HEK293 (cell line): Measurements from ENCODE around the gene SLC35F6.

ENCODE experiments used
- CTCF ChIA-PET: fragments of 350-600 bp; formaldehyde crosslinking; extraction: SDS; loops from one replicate; lab custom pipeline; 2021; ENCODE audit warnings: antibody characterized with exemption; lab: Yijun Ruan, JAX
- POLR2A ChIA-PET: fragments of 300-600 bp; formaldehyde crosslinking; extraction: SDS; loops from one replicate; lab custom pipeline; 2020; ENCODE audit warnings: antibody characterized with exemption, inconsistent platforms; lab: Yijun Ruan, JAX
- H3K27ac ChIP-seq: fragments of 200-500 bp; sonication (Bioruptor generic); 2 replicates; pipeline ENCODE4 v1.5.1; 2014; ENCODE audit warnings: low read depth, low read length, control low read depth, inconsistent platforms; ENCODE audit errors: extremely low read depth
- H3K36me3 ChIP-seq, 2 experiments: fragments of 200-500 bp in 1 of 2; sonication (Bioruptor generic) in 1 of 2; 1 replicate in 1 of 2; 2 replicates in 1 of 2; pipeline ENCODE4 v1.5.1; 2014 to 2017; ENCODE audit warnings: inconsistent platforms in 2 of 2, low read length in 2 of 2; ENCODE audit not compliant: control insufficient read depth in 2 of 2, insufficient read depth in 1 of 2
- H3K4me1 ChIP-seq: fragments of 200-500 bp; sonication (Bioruptor generic); 2 replicates; pipeline ENCODE4 v1.5.1; 2014; ENCODE audit warnings: mild to moderate bottlenecking, low read length, inconsistent platforms; ENCODE audit not compliant: control insufficient read depth, insufficient read depth
- H3K4me3 ChIP-seq: 2 replicates; pipeline ENCODE4 v1.5.1; 2011; ENCODE audit warnings: low read depth, mild to moderate bottlenecking, control low read depth, low read length, moderate library complexity
- H3K9me3 ChIP-seq: fragments of 200-500 bp; sonication (Bioruptor generic); 2 replicates; pipeline ENCODE4 v1.5.1; 2014; ENCODE audit warnings: low read depth, low read length, inconsistent platforms; ENCODE audit not compliant: control insufficient read depth, insufficient read depth
- EGR2 ChIP-seq: fragments of 450-650 bp; formaldehyde crosslinking; IDR thresholded peaks from 2 replicates; pipeline ENCODE4 v1.5.1; 2016; ENCODE audit warnings: low read depth, missing biosample characterization, missing genetic modification characterization
- GLIS1 ChIP-seq: fragments of 450-650 bp; formaldehyde crosslinking; IDR thresholded peaks from 2 replicates; pipeline ENCODE4 v1.5.1; 2016; ENCODE audit warnings: missing biosample characterization, missing genetic modification characterization
- GLIS2 ChIP-seq: fragments of 450-650 bp; formaldehyde crosslinking; IDR thresholded peaks from 2 replicates; pipeline ENCODE4 v1.5.1; 2016; ENCODE audit warnings: missing biosample characterization, missing genetic modification characterization
- MYNN ChIP-seq: fragments of 450-650 bp; formaldehyde crosslinking; IDR thresholded peaks from 2 replicates; pipeline ENCODE4 v1.5.1; 2016; ENCODE audit warnings: missing biosample characterization, missing genetic modification characterization, borderline replicate concordance
- SCRT2 ChIP-seq: fragments of 450-650 bp; formaldehyde crosslinking; IDR thresholded peaks from 2 replicates; pipeline ENCODE4 v1.5.1; 2016; ENCODE audit warnings: missing biosample characterization, missing genetic modification characterization
- YY1 ChIP-seq: fragments of 450-650 bp; formaldehyde crosslinking; IDR thresholded peaks from 2 replicates; pipeline ENCODE4 v1.5.1; 2018; ENCODE audit warnings: missing biosample characterization, missing genetic modification characterization
- ZBTB48 ChIP-seq: fragments of 450-650 bp; formaldehyde crosslinking; IDR thresholded peaks from 2 replicates; pipeline ENCODE4 v1.5.1; 2016; ENCODE audit warnings: missing biosample characterization, missing genetic modification characterization
- ZEB2 ChIP-seq: fragments of 450-650 bp; formaldehyde crosslinking; IDR thresholded peaks from 2 replicates; pipeline ENCODE4 v1.5.1; 2016; ENCODE audit warnings: missing biosample characterization, missing genetic modification characterization
- ZFP41 ChIP-seq: fragments of 450-650 bp; formaldehyde crosslinking; IDR thresholded peaks from 2 replicates; pipeline ENCODE4 v1.5.1; 2016; ENCODE audit warnings: missing biosample characterization, missing genetic modification characterization, borderline replicate concordance
- ZIC2 ChIP-seq: fragments of 450-650 bp; formaldehyde crosslinking; IDR thresholded peaks from 2 replicates; pipeline ENCODE4 v1.5.1; 2016; ENCODE audit warnings: missing biosample characterization, missing genetic modification characterization
- ZNF148 ChIP-seq: fragments of 450-650 bp; formaldehyde crosslinking; IDR thresholded peaks from 2 replicates; pipeline ENCODE4 v1.5.0; 2017; ENCODE audit warnings: missing biosample characterization, missing genetic modification characterization, borderline replicate concordance
- ZNF175 ChIP-seq: fragments of 450-650 bp; formaldehyde crosslinking; IDR thresholded peaks from 2 replicates; pipeline ENCODE4 v1.5.1; 2016; ENCODE audit warnings: missing biosample characterization, missing genetic modification characterization
- ZNF18 ChIP-seq: fragments of 450-650 bp; formaldehyde crosslinking; IDR thresholded peaks from 2 replicates; pipeline ENCODE4 v1.5.1; 2016; ENCODE audit warnings: missing biosample characterization, missing genetic modification characterization
- ZNF202 ChIP-seq: fragments of 450-650 bp; formaldehyde crosslinking; IDR thresholded peaks from 2 replicates; pipeline ENCODE4 v1.5.1; 2016; ENCODE audit warnings: missing biosample characterization, missing genetic modification characterization, borderline replicate concordance
- ZNF280D ChIP-seq: fragments of 450-650 bp; formaldehyde crosslinking; IDR thresholded peaks from 2 replicates; pipeline ENCODE4 v1.5.1; 2016; ENCODE audit warnings: missing biosample characterization, missing genetic modification characterization
- ZNF341 ChIP-seq: fragments of 450-650 bp; formaldehyde crosslinking; IDR thresholded peaks from 2 replicates; pipeline ENCODE4; 2016; ENCODE audit warnings: low read depth, missing biosample characterization, missing genetic modification characterization
- ZNF398 ChIP-seq: fragments of 450-650 bp; formaldehyde crosslinking; IDR thresholded peaks from 2 replicates; pipeline ENCODE4 v1.5.1; 2017; ENCODE audit warnings: missing biosample characterization, missing genetic modification characterization
- ZNF747 ChIP-seq: fragments of 450-650 bp; formaldehyde crosslinking; IDR thresholded peaks from 2 replicates; pipeline ENCODE4 v1.5.1; 2016; ENCODE audit warnings: missing biosample characterization, missing genetic modification characterization
- ZNF776 ChIP-seq: fragments of 450-650 bp; formaldehyde crosslinking; IDR thresholded peaks from 2 replicates; pipeline ENCODE4 v1.5.0; 2017; ENCODE audit warnings: missing biosample characterization, missing genetic modification characterization, borderline replicate concordance

The SLC35F6 gene

GRCh38 chr2:26718949-26719686, 45.0 kb upstream of the SLC35F6 start:
- Histone ChIP-seq H3K9me3 (no peaks in the 10 kb centered on the region), H3K36me3 (no peaks in the 10 kb centered on the region)
- TF ChIP-seq ZNF202 (tag by site-specific recombination) (no peak), ZNF747 (tag by site-specific recombination) (no peak), ZBTB48 (tag by site-specific recombination) (no peak), ZFP41 (tag by site-specific recombination) (no peak), ZNF776 (tag by site-specific recombination) (no peak), MYNN (no peak), ZEB2 (no peak), ZNF148 (tag by site-specific recombination) (no peak), ZNF280D (no peak), EGR2 (tag by site-specific recombination) (no peak), ZNF18 (no peak)
- TF ChIP-seq, all 188 proteins: peak for 0
- CTCF ChIA-PET = interaction anchor here (1.2 to 3.7 kb wide), 3 partner anchors 26 to 114 kb away, joined by 3 to 13 read pairs (median 3); no protein-coding TSS in a partner anchor
- no peak overlapping the region for H3K4me3 ChIP-seq
- no peak overlapping the region for H3K27ac ChIP-seq
- POLR2A ChIA-PET = no interaction called here
- peaks cover 6% of the 10 kb centered on the region for H3K4me1 ChIP-seq

GRCh38 chr2:26720322-26721114, 43.6 kb upstream of the SLC35F6 start:
- ChIA-PET POLR2A (interaction anchor here (0.9 kb wide), 1 partner anchor 14 kb away, joined by 4 read pairs; no protein-coding TSS in a partner anchor), CTCF (interaction anchor here (0.7 to 3.7 kb wide), 3 partner anchors 15 to 117 kb away, joined by 3 to 13 read pairs (median 3); no protein-coding TSS in a partner anchor)
- Histone ChIP-seq H3K36me3 (no peaks in the 10 kb centered on the region), H3K27ac (no peak overlapping the region), H3K4me1 (peaks cover 6% of the 10 kb centered on the region), H3K9me3 (no peaks in the 10 kb centered on the region), H3K4me3 (no peak overlapping the region)
- peak; percentile 86; the same call in 1 of the 2 replicates for TF ChIP-seq ZNF341 (tag by site-specific recombination)
- peak; percentile 61 for TF ChIP-seq ZIC2
- peak; percentile 73 for TF ChIP-seq GLIS1
- peak; percentile 41; the same call in 1 of the 2 replicates for TF ChIP-seq GLIS2 (tag by site-specific recombination)
- TF ChIP-seq ZNF175 (tag by site-specific recombination) = no peak
- TF ChIP-seq ZNF398 (tag by site-specific recombination) = peak; percentile 63
- peak; percentile 25; the same call in 1 of the 2 replicates for TF ChIP-seq SCRT2 (tag by site-specific recombination)
- TF ChIP-seq YY1 (tag by site-specific recombination) = no peak
